ENCODE results near the gene USP3.

Gene USP3

DNA sequence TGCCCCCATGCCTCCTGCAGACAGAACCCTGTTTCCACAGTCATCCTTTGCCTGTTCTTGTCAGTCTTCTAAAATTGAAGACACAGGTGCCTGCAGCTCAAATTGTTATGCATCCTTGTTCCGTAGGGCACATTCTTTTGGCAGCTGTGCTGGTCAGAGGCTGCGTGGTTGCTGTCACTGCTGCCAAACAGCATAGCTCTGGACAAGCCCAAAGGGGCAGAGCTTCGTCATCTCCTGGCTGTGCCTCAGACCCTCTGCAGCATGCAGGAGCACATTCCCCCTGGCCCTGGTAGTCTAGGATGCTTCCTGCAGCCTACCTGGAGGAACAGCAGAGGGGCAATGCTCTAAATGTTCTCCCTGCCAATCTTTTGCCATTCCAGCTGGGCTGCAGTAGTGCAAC is 90.7 kb downstream of the USP3 start:
- no peak for DNase-seq

DNA sequence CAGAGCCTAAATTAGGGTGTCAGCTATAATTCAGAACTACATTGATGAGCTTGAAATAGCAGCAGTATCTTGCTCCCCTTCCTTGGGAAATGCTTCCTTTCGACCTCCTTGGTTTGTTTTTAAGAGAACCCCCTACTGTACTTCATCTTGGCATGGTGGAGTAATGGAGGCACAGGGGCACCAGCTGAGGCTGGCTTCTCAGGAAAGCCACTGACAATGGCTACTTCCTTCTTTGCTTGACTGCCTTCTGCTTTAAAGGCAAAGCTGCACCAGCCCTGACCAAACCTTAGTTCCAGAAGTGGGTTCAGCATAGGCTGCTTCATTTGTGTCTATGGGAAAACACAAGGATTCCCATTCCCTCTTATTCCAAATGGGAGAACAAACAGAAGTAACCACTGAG is 91.3 kb downstream of the USP3 start:
- peak in 1 of 2 donors; percentile 10 for DNase-seq

DNA sequence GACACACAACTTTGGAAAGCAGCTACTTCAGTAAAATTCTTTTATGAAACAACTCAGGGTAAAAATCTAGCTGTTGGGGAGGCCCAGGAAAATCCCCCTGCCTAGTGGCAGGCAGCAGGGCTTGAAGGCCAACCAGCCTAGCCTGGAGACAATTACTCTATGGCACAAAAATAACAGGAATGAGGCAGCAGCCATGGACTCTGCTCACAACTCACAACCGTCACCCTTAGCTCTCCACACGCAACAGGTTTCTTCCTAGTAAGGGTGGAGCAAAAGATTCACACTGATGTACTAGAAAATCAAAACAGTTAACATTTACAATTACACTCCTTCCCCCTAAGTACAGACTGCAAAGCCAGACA is 92.3 kb downstream of the USP3 start:
- DNase-seq, result no peak

DNA sequence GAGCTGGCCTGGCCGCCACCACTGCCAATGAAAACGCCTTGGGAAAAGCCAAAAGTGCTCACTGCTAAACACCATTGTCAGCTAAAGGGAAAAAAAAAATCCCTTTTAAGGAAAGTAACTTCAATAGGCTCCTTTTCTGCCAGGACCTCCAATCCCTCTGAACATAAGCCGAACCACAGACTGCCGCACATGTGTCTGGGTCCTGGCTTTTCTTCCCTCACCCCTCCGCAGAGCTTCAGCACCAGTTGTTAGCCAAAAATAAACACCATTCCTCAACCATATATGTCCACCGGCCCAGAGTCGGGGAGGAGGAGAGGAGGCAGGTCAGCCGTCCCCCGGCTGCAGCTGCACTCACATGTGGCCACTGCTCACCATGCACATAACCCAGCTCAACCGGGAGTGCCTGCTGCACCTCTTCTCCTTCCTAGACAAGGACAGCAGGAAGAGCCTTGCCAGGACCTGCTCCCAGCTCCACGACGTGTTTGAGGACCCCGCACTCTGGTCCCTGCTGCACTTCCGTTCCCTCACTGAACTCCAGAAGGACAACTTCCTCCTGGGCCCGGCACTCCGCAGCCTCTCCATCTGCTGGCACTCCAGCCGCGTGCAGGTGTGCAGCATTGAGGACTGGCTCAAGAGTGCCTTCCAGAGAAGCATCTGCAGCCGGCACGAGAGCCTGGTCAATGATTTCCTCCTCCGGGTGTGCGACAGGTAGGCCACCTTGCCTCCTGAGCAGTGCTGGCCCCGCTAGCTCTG is 92.8 kb downstream of the USP3 start, which contains the start of gene FBXL22:
Gene FBXL22 (plus strand): TSS at position 350 of the 753 bp plus-strand sequence. CDS start 6 bp downstream, at position 356.
- no peak for DNase-seq

DNA sequence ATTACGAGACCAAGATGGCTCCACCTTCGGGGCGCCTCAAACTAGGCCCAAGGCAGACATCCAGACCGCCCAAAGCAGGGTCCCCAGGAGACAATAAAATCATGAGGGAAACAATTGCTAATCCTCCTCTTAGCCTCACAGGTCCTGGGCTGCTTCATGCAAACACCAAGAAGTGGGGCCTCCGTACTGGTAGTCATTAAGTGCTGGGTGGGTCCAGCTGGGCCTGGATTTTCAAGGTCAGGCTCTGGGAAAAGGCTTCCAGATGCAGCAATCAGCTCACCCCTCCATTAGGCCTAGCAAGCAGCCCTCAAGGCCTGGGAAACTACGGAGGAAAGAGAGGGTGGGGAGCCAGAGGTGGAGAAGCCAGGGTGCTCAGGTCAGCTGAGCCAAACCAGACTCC is 93.4 kb downstream of the USP3 start:
- no peak for DNase-seq

DNA sequence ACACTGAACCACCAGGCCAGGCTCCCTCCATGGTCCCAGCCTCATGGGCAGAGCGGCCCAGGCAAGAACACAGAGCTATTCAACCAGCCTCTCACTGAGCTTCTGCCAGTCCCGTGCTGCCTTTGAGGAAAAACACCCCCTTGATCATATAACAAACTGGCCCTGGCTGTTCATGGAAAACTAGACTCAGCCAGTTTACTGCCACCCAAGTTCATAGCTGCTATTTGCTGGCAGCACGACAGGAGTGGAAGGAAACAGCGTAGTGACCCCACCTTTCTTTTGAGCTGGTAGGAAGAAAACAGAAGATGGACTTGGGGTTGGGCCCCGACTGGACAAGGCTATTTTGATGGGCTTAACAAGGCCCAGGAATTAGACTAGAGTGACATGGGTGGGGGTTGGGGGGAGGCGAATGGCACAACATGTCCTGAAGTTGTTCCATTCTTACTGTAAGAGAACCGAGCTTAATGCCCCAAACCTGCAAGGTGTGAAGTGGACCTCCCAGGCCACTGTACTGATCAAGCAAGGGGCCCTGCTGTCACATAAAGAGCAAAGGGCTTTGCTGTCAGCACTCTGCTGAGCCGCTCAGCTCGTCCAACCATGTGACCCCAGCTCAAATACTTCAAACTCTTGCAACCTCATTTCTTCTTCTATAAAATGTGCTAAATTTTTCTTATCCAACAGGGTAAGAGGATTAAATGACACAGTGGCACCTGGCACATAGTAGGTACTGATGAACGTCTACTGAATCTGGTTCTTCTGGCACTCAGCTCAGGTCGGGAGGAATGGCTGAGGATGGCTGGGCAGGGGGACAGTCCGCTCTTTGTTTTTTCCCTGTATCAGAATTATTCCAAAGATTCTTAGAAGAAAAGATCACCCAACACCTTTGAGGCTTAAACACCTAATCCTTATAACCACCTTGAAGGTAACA is 94.3 kb downstream of the USP3 start:
- no peak for DNase-seq

DNA sequence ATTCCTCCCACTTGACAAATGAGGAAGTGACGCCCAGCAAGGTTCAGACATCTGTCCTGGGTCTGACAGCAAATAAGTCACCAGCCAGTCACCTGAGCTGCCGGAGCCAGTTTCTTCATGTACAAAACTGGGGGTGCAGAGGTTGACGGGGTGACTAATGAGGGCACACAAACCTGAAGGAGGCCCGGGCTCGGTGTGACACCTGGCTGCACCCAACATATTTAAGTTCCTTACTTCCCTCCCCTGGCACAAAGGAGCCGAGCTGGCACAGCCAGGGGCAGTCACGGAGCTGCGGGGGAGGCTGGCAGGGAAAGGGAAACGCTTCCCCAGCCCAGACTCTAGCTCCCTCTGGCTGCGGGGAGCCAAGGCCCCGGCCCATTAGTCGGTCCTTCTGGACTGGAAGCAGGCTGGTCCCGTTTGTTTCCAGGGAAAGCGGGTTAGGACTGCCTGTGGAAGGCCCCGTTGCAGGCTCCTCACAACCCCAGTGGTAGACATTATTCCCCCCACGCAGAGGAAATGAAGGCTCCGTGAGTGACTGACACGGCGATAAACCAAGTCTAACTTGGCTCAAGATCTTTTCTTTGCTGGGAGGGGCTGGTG is 95.1 kb downstream of the USP3 start:
- peak; percentile 47 to 77 for DNase-seq

DNA sequence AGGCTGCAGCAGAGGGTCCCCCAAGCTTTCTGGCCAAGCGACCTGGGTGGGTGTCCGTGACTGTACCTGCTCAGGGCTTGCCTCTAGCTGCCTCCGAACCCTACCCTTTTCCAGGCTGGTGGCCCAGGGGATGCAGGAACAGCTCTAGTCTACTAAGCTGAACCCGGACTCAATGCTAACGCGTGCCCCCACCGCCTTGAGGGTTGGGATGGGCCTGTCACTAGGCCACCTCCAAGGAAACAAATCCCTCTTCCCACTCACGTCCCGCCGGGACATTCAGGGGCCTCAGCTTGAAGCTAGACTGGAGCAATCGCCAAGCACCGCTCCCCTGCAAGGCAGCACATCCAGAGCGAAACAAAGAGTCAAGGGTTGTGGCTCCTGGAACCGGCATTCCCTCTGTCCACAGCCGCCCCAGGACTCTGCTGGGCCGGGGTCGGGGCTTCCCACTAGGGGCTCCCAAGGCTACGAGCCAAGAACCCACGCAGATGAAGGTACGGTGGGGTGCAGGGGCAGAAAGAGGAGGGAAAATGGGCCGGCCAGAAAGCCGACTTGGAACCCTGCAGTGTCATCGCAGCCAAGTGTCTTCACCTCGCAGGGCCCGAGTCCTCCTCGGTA is 95.7 kb downstream of the USP3 start:
- DNase-seq, result no peak

DNA sequence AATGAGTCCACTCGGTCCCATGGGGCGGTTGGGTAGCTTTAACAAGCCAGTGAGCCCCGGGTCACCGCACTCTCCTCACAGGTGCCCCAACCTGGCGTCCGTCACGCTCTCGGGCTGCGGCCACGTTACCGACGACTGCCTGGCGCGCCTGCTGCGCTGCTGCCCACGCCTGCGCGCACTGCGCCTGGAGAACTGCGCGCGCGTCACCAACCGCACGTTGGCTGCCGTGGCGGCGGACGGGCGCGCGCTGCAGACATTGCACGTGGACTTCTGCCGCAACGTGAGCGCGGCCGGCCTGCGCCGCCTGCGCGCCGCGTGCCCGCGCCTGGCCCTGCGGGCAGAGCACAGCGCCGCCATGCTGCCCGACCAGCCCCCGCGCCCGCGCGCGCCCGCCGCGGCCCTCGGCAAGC is 96.2 kb downstream of the USP3 start:
- peak; percentile 93 to 97 for DNase-seq

DNA sequence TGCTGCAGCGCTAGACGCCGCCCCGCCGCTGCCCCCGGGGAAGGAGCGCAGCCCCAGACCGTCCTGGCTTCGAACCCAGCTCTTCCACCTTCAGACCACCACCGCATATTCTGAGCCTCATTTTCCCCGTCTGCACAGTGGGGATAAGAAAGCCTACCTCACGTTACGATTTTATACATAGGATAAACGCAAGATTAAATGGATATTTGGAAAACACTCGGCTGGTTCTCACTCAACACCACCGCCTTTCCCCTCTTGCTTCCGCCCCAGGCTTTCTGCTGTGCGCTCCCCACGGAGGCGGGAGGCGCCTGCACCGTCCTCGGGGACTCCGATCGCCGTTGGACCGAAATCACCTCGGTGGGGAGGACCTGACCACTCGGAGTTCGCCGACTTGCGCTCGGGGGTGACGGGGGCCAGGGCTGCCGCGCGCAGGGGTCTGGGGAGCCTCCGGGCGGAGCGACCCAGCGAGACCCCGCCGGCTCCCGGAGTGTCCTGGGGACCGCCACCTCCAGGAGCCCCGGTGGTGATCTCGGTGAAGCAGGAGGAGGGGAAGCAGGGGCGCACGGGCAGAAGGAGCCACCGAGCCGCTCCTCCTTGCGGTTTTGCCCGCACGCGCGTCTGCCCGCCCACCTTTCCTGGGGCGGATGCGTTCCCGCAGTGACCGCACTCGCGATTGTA is 96.8 kb downstream of the USP3 start:
- DNase-seq, result peak; percentile 33 to 34

DNA sequence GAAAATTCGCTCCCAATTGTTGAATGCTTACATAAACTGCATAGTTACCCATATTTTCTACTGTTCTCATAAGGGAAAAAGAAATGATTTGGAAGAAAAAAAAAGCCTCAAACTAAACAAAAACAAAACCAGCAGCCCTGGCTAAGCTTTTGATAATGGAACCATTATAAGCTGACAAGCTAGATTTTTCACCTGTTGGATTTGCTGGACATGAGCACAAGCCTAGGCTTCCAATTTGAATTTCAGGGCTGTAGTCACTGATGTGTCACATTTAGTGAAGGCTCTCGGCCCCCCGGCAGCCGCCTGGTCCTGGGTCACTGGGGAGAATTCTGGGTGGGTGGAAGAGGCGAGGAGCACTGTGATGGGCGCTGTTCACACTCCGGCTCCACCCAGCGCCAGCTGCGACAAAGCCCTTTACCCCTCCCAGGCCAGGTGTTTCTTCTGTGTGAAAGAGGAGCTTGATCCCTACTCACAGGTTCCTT is 97.4 kb downstream of the USP3 start:
- DNase-seq, result no peak

DNA sequence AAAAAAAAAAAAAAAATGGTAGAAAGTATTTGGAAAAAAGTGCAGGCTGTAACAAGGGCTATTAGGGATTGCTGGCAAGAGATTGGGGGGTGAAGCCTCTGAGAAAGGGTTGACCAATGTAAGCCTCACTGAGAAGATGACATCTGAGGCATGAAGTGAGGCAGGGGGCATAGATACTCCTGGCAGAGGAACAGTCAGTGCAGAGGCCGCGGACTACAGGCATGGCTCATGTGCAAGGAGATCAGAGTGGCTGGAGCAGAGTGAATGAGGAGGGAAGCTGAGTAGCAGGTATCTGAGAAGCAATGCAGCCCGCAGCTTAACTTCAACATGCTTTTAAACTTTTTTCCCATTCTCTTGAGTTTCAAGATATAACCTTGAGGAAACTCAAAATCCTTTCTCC is 98.2 kb downstream of the USP3 start:
- no peak for DNase-seq

DNA sequence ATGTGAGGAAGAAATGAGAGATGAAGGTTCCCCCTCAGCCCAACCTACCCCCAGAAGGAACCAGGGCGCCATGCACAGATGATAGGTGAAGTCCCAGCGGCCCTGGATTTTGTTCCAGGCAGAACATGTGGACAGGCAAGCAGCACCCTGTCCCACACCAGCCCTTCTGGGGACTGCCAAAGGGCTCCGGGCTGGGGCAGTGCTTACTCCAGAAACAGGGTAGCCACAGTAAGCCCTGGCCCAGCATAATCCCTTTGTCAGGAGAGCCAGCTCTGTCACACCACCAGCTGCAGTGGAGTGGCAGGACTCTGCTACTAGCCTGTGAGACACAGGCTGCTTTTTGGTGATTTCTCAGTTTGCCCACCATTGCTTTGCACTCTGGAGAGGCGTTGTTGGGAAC is 99.1 kb downstream of the USP3 start:
- DNase-seq, result no peak

DNA sequence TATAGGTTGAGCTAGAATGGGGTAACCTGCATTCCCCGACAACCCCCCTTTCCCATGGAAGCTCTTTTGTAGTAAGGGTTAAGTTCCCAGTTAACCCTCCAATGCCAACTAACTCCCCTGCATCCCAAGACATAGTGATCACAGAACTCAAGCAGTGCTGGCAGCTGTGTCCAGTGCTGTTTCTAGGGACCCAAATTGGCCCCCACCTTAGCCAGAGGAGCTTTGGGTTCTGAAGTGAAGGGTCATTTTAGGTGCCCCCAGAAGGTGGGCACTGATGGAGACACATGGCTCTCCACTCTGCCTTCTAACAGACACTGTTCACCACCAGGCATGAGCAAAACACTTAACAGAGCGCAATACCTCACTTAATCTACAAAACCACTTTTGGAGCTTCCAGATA is 99.9 kb downstream of the USP3 start:
- DNase-seq, result no peak

DNA sequence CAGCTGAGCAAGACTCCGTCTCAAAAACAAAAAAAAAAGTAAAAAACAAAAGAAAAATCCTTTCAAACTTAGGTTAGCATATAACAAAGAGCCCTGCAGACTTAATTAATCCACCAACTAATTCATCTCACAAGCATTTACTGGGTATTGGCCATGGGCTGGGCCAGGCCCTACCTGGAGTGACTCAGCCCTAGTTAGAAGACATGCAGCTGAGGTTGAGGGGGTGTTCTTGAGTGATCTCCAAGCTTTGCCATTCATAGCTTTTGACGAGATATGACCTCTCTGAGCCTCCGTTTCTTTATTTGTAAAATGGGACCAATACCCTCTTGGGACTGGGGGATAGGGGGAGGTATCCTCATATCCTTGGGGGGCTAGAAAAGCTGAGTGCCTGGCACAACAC is 100.6 kb downstream of the USP3 start:
- DNase-seq, result no peak

DNA sequence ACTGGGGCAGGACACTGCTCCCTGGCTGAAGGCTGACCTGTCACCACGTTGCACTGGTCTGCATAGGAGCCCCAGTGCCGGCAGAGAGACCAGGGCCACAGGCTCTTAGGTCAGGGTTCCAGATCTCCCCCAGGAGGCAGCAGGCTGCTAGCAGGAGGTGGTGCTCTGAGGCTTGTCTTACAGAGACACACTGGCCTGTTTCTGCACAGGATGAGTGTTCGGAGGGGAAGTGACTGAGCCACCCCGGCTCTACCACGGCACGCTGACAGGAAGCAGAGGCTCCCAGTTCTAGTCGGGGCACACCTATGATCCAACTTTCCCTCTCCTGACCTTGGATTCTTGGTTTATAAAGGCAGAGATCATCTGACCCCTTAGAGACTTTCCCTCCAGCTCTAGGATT is 101.4 kb downstream of the USP3 start:
- DNase-seq, result peak in 1 of 2 donors; percentile 53

DNA sequence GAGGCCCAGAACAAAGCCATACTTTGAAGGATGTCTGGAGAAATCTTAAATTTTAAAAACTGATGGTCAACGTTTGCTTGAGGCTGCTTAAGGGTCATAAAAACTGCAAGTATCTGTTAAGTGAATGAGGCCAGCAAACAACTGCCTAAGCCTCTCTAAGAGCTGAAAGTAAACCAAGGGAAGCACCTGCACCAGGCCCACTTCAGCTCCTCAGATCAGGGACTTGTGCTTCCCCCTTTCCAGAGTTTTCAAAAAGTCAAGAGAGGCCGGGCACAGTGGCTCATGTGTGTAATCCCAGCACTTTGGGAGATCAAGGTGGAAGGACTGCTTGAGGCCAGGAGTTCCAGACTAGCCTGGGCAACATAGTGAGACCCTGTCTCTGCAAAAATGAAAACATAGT is 101.9 kb downstream of the USP3 start:
- DNase-seq, result no peak

DNA sequence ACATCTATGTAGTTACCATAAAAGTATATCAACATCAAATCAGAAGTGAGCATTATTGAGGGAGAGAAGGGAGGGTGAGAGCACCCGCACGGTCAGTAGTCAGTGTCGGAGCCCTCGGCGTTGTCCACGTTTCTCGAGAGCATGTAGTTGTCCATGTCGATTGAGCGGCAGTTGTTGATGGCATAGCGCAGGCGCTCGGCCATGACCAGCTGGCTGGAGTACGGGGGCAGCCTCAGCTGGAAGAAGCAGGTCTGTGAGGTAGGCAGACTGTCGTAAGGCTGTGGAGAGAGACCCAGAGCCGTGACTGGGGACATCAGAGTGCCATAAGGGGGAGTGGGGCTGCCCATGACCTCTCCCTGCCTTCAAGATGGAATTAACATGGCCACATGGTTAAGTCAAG is 104.6 kb downstream of the USP3 start:
- no peak for DNase-seq

DNA sequence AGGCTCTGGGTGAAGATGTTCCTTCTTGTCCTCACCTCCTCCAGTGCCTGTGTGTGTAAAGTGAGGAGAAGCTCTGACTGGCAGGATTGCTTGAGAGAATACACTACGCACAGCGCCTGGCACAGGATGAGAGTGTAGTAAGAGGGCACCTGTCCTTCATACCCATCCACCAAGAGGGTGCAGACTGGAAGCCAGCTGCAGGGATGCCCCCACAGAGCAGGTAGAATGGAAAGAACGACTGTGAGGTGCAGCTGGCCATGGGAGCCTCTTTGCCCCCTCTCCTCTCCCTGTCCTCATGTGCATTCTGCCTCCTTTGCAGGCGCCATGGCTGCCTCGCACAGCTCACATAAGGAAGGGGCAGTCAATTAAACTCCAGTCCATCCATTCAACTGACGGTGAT is 105.1 kb downstream of the USP3 start:
- no peak for DNase-seq

DNA sequence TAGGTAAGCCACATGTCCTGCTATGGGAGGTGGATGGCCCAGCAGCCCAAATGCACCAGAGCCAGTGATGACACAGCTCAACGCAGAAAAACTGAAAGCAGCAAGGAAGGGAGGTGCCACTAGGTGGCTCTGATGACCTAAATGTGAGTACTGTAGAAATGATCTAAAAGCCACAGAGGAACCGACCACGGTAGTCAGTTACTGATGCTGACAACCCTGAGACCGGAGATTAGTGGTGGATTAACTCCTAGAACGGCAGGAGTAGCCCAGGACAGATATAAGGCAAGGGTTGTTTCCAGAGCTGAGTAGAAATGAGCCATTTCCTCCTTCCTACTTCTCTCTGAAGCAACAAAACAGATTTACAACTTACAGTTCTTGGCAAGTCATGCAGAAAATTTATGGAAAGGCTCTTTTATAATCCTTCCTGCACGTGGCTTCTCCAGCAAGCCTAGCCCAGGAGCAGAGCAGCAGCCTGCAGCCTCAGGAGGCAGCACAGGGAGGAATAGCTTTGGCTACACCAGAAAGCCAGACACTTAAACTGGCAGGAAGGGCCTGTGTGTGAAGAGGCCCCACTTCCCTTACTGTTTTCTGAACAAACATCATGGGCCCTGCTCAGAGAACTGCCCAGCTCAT is 105.9 kb downstream of the USP3 start:
- peak; percentile 75 to 76 for DNase-seq

DNA sequence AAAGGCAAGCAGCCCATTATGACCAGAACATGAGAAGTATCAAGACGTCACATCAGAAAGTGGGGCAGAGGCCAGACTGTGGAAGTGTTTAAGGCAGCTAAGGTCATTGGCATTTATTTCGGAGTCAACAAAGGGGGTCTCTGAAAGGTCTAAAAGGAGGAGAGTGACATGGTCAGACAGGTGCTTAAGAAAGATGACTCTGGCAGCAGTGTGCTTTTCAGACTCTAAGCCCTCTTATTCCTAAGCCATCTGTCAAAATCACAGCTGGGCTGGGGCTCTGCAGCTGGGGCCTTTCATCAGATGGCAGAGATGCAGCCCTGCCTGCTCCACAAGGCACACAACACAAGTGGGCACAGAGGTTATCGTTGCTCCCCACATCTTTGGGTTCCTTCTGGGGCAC is 106.8 kb downstream of the USP3 start:
- DNase-seq, result no peak

DNA sequence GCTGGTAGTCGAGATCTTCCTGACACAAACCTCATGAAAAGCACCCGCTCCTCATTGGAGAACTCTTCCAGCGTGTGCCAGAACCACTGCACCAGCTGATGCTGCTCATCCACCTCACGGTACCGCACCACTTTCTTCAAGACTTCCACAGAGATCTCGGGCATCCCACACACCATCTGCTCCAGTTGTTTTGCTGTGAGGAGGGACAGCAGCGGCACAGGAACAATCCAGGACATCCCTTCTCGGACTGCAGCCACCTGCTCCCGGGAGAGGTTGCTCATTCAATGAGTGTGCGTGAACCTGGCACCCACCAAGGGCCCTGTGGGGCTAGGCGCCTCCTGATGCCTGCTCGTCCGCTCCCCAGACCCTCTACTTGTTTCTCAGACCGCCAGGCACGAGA is 107.9 kb downstream of the USP3 start:
- no peak for DNase-seq
